ENCODE data around the gene INPP5K. TPM values are rescaled to one million over a fixed set of nuclear protein-coding genes. Genes with fewer than 3 reads are reported as not detected.

The INPP5K gene
- total RNA-seq, 1 donor from 2014 or later = 40.9 TPM

DNA sequence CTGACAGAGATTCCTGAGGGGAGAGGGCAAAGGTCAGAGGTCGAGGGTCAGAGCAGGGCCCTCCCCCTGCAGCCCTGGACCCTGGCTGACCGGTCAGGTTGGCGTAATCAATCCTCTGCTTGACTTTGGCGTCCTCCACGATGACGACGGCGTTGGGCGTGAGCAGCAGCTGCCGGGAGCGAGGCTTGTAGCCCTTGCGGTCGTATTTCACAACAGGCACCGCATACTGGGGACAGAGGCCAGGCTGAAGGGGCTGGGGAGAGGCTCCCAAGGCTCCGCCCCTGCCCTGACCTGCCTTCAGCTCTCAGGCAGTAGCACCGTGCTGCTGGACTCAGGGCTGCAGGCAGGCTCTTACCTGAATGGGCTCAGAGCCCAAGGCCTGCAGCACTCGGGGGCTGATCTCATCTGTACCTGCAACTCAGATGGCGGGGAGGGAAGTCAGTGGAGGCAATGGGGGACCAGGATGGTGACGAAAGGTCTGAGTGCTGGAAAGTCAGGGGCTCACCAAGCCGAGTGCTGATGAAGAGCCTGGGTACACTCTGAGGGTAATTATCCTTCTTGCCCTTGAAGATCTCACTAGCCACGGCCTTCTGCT, 48.4 kb downstream of the INPP5K start:
- H3K36me3 Mint-ChIP-seq (ENCODE audit: low read depth, unreplicated experiment) = peaks cover 35% of the 10 kb centered on the region
- no peaks in the 10 kb centered on the region for H3K9me3 Mint-ChIP-seq (ENCODE audit: unreplicated experiment)
- H3K4me3 Mint-ChIP-seq (ENCODE audit: unreplicated experiment) = no peak overlapping the region
- peaks cover 5% of the 10 kb centered on the region for H3K4me1 Mint-ChIP-seq (ENCODE audit: unreplicated experiment)
- H3K27ac Mint-ChIP-seq (ENCODE audit: unreplicated experiment) = no peak overlapping the region
- peaks cover 9% of the 10 kb centered on the region for H3K27me3 Mint-ChIP-seq (ENCODE audit: unreplicated experiment)
- DNase-seq (ENCODE audit: low spot score) = no peak
- TF ChIP-seq, protein P1, sequence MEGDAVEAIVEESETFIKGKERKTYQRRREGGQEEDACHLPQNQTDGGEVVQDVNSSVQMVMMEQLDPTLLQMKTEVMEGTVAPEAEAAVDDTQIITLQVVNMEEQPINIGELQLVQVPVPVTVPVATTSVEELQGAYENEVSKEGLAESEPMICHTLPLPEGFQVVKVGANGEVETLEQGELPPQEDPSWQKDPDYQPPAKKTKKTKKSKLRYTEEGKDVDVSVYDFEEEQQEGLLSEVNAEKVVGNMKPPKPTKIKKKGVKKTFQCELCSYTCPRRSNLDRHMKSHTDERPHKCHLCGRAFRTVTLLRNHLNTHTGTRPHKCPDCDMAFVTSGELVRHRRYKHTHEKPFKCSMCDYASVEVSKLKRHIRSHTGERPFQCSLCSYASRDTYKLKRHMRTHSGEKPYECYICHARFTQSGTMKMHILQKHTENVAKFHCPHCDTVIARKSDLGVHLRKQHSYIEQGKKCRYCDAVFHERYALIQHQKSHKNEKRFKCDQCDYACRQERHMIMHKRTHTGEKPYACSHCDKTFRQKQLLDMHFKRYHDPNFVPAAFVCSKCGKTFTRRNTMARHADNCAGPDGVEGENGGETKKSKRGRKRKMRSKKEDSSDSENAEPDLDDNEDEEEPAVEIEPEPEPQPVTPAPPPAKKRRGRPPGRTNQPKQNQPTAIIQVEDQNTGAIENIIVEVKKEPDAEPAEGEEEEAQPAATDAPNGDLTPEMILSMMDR (IDR thresholded peaks at IDR 0.05; ENCODE audit: unreplicated experiment) = no peak

DNA sequence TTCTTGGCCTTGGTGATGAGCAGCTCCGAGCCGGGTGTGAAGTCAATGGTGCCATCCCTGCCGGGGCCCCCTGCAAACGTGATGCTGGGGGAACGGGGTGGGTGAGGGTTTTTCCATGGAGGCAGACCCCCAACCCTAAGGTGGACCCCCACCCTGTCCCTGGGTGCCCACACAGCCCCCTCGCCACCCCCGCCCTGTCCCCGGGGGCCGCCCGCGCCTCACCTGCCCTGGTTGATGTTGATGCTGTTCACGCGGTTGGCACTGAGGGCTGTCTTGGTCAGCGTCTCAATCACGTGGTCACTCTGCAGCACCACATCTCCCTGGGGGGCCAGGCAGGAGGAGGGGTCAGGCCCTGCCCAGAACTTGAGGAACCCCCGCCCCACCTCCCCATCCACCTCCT, 49.2 kb downstream of the INPP5K start:
- DNase-seq (ENCODE audit: low spot score) = no peak
- H3K36me3 Mint-ChIP-seq (ENCODE audit: low read depth, unreplicated experiment) = peaks cover 34% of the 10 kb centered on the region
- H3K27me3 Mint-ChIP-seq (ENCODE audit: unreplicated experiment) = peaks cover 10% of the 10 kb centered on the region
- TF ChIP-seq, protein P1 (IDR thresholded peaks at IDR 0.05; ENCODE audit: unreplicated experiment) = no peak
- H3K9me3 Mint-ChIP-seq (ENCODE audit: unreplicated experiment) = no peaks in the 10 kb centered on the region
- peaks cover 9% of the 10 kb centered on the region for H3K4me1 Mint-ChIP-seq (ENCODE audit: unreplicated experiment)
- no peak overlapping the region for H3K27ac Mint-ChIP-seq (ENCODE audit: unreplicated experiment)
- H3K4me3 Mint-ChIP-seq (ENCODE audit: unreplicated experiment) = no peak overlapping the region

DNA sequence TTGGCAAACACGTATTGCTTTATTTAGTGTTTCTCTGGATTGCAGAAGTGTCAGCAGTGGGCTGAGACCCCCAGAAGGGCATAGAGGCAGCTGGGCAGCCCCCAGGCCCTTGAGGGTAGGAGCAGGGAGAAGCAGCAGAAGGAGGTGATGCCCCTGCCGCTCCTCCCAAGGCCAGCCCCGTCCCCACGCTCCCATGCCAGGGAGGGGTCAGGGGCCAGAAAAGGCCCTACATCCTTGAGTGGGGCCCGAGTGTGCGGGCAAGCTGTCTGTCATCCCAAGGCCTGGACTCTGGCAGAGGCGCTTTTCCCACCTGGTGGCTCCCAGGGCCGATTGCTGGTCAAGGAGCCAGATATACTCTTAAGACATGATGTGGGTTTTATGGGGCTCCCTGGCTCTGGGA, 52.2 kb downstream of the INPP5K start:
- H3K27ac Mint-ChIP-seq (ENCODE audit: unreplicated experiment) = no peak overlapping the region
- TF ChIP-seq, protein P1 (IDR thresholded peaks at IDR 0.05; ENCODE audit: unreplicated experiment) = no peak
- peaks cover 35% of the 10 kb centered on the region for H3K36me3 Mint-ChIP-seq (ENCODE audit: low read depth, unreplicated experiment)
- no peak for DNase-seq (ENCODE audit: low spot score)
- no peaks in the 10 kb centered on the region for H3K9me3 Mint-ChIP-seq (ENCODE audit: unreplicated experiment)
- peak overlapping the region; percentile 76 for H3K4me3 Mint-ChIP-seq (ENCODE audit: unreplicated experiment)
- peaks cover 11% of the 10 kb centered on the region for H3K27me3 Mint-ChIP-seq (ENCODE audit: unreplicated experiment)
- H3K4me1 Mint-ChIP-seq (ENCODE audit: unreplicated experiment) = peaks cover 25% of the 10 kb centered on the region

DNA sequence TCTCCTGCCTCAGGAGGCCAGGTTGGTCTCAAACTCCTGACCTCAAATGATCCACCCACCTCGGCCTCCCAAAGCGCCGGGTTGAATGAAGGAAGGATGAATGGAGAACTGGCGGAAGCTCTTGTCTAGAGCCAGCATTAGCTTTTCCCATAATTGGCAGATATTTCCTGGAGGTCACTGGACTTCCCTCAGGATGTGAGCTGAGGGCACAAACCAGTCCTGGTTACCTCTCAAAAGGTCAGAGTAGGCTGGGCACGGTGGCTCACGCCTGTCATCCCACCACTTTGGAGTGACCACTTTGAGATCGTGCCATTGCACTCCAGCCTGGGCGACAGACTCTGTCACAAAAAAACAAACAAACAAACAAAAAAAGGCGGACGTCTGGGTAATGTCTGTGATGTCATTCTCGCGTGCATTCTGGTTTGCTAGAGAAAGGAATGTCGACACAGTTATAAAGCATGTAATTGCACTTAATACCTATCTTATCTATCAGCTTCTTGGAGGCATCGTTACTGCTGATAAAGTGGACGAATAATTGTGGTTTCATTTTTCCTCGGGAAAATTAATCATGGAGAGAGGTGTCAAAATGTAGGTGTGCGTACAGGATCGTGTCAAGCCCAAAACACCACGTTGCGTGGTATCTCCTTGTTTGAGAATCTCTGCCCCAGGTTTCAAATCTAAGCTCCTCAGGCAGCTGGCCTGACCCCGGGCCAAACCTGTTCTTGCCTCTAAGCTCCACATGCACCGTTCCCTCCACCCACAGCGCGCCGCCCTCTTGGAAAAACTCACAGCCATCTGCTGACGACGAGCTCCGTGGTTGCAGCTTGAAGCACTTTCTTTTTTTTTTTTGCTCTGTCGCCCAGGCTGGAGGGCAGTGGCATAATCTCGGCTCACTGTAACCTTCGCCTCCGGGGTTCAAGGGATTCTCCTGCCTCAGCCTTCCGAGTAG, 54.0 kb downstream of the INPP5K start:
- Mint-ChIP-seq H3K27me3 (ENCODE audit: unreplicated experiment) (peaks cover 15% of the 10 kb centered on the region), H3K36me3 (ENCODE audit: low read depth, unreplicated experiment) (peaks cover 23% of the 10 kb centered on the region), H3K9me3 (ENCODE audit: unreplicated experiment) (no peaks in the 10 kb centered on the region), H3K27ac (ENCODE audit: unreplicated experiment) (no peak overlapping the region), H3K4me1 (ENCODE audit: unreplicated experiment) (peaks cover 25% of the 10 kb centered on the region), H3K4me3 (ENCODE audit: unreplicated experiment) (peak overlapping the region; percentile 34)
- TF ChIP-seq, protein P1 (IDR thresholded peaks at IDR 0.05; ENCODE audit: unreplicated experiment) = no peak
- no peak for DNase-seq (ENCODE audit: low spot score)
